Caki2 (cell line): Measurements from ENCODE around the gene RIMS4. TPM values are rescaled to one million over a fixed set of nuclear protein-coding genes. Genes with fewer than 3 reads are reported as not detected.

Experiments used
- DNase-seq: peaks from one replicate; pipeline ENCODE4 v3.0.0-alpha.2; 2015; ENCODE audit warnings: low read depth
- in situ Hi-C: cut with HindIII; loops from 2 replicates; pipeline ENCODE4 v1.10.0; 2016; ENCODE audit warnings: low sequenced_read_pairs, low pct_unique_long_range_greater_than_20kb, mixed read lengths
- total RNA-seq: library from RNA; depleted of rRNA; stranded (reverse); fragments of >200 nt; shearing (Covaris generic); gene quantifications from 2 replicates; pipeline ENCODE4 v1.2.3, GENCODE V29; 2014; ENCODE audit warnings: low replicate concordance

The RIMS4 gene
- total RNA-seq, 1 experiment from 2014 or later, result not detected

- DNase-seq, result peak; percentile 45
- in situ Hi-C loops, result loop anchor here (10.0 kb wide), 1 partner anchor 130 kb away; no protein-coding TSS in a partner anchor
Measured at GRCh38 chr20:44734938-44735337, 75.4 kb downstream of the RIMS4 start.

- in situ Hi-C loops, result loop anchor here (10.0 kb wide), 1 partner anchor 131 kb away; no protein-coding TSS in a partner anchor
- DNase-seq, result peak; percentile 71
Measured at GRCh38 chr20:44733341-44734069, 76.8 kb downstream of the RIMS4 start.

GRCh38 chr20:44732327-44732726, 78.0 kb downstream of the RIMS4 start:
- no peak for DNase-seq
- in situ Hi-C loops, result loop anchor here (10.0 kb wide), 1 partner anchor 132 kb away; no protein-coding TSS in a partner anchor

- DNase-seq, result no peak
- in situ Hi-C loops, result loop anchor here (10.0 kb wide), 1 partner anchor 133 kb away; no protein-coding TSS in a partner anchor
Measured at GRCh38 chr20:44731657-44732056, 78.7 kb downstream of the RIMS4 start.

DNA sequence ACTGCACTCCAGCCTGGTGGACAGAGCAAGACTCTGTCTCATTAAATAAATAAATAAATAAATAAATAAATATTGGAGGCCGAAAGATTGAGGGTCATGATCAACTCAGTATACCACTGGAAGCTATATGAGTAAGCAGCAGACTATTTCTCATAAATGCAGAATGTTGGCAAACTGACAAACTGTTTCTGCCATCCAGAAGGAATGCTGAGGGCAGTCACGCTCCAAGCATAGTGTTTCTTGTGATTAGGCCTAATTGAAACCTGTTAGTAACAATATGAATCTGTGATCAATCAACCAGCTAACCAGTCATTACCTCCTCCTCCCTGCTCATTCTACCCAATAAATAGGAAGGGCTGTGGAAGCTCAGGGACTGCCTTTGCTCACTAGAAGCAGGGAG, 79.9 kb downstream of the RIMS4 start:
- peak; percentile 98 for DNase-seq
- in situ Hi-C loops, result loop anchor here (10.0 kb wide), 1 partner anchor 134 kb away; no protein-coding TSS in a partner anchor

GRCh38 chr20:44728801-44729443, 81.4 kb downstream of the RIMS4 start:
- peak; percentile 99 for DNase-seq
- in situ Hi-C loops, result no loop called here

- in situ Hi-C loops, result no loop called here
- DNase-seq, result no peak
Measured at GRCh38 chr20:44727651-44728050, 82.7 kb downstream of the RIMS4 start.

- DNase-seq, result no peak
- in situ Hi-C loops, result no loop called here
Measured at GRCh38 chr20:44727039-44727438, 83.3 kb downstream of the RIMS4 start.

- DNase-seq, result no peak
- in situ Hi-C loops, result no loop called here
Measured at GRCh38 chr20:44725837-44726236, 84.5 kb downstream of the RIMS4 start.

DNA sequence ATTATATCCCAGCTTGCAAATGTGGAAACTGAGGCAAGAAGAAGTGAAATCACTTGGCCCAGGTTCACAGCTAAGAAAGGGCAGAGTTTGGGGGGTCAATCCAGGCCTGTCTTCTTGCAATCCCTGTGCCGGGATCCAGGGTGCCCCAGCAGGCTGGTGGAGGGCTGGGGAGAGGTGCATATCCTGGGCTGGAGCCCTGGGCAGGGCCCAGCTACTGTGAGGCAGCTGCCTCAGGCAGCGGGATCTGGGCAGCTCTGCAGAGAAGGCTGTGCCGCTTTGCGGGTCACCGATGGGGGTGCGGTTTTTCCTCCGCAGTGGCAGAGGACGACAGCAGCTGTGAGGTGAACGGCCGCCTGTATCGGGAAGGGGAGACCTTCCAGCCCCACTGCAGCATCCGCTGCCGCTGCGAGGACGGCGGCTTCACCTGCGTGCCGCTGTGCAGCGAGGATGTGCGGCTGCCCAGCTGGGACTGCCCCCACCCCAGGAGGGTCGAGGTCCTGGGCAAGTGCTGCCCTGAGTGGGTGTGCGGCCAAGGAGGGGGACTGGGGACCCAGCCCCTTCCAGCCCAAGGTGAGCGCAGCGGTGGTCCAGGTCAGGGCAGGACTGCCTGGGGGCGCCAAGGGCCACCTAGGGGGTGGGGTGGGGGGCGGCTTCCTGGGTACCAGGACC, 85.8 kb downstream of the RIMS4 start:
- in situ Hi-C loops, result no loop called here

DNA sequence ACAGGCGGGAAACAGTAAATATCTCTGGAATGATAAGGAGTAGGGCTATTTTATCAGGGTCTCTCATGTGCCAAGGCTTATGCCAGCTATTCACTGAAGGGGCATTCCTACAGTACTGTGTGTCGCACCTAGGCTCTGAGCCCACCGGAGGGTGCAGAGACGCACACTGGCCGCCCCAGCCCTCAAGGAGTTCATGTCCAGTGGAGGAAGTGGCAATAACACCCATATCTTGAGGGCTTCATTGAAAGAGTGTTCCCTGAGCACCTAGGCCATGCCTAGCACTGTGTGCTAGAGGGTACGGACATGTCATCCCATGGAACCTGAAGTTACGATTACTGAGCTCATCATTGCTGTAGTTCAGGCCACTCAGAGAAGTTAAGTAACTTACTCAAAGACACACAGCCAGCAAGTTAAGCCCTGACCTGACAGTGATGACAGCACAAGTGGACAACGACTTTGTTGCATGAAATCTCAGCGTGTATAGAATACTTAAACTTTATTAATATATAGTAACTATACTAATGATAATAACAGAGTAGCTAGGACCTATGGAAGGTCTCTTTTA, 86.5 kb downstream of the RIMS4 start:
- DNase-seq, result no peak
- in situ Hi-C loops, result no loop called here

More for the DNA sequence above, 85.8 kb downstream of the RIMS4 start:
- no peak for DNase-seq

GRCh38 chr20:44723391-44723790, 87.0 kb downstream of the RIMS4 start:
- no peak for DNase-seq
- in situ Hi-C loops, result no loop called here

DNA sequence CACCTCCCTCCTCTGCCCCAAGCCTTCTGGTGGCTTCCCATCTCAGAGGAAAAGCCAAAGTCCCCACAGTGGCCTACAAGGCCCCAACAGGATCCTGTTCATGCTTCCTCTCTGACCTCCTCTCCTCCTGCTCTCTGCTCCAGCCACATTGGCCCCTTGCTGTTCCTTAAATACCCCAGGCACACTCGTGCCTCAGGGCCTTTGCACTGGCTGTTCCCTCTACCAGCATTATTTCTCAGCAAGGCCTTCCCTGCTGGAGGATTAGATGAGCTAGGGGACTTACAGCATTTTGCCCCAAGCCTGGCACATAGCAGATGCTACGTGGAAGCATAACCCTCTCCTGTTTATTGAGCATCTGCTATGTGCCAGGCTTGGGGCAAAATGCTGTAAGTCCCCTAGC, 87.4 kb downstream of the RIMS4 start:
- in situ Hi-C loops, result no loop called here
- no peak for DNase-seq

GRCh38 chr20:44721785-44722054, 88.6 kb downstream of the RIMS4 start:
- in situ Hi-C loops, result no loop called here
- no peak for DNase-seq

DNA sequence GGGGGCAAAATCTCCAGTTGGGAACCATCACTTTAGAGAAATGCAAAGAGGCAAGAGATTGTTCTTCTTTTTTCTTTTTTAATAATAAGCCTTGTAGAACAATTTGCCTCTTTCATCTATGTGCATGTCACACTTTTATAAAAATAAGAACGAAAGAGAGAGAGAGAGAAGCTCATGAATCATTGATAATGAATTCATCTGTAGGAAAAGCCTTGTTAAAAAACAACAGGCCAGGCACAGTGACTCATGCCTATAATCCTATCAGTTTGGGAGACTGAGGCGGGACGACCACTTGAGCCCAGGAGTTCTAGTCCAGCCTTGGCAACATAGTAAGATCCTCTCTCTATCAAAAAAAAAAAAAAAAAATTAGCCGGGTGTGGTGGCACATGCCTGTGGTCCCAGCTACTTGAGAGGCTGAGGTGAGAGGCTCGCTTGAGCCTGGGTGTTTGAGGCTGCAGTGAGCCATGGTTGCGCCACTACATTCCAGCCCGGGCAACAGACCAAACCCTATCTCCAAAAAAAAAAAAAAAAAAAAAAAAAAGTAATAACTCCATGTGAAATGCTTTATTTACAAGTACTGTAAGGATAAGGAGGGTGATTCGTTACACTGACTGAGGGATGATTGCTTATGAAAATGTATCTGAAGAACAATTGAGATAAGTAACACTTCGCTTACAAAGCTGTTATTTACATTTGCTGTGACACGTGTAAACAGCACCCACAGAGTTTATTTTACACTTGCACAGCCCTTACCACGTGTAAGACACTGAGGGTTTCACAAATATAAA, 89.2 kb downstream of the RIMS4 start:
- in situ Hi-C loops, result no loop called here
- DNase-seq, result peak; percentile 97

GRCh38 chr20:44720621-44720996, 89.7 kb downstream of the RIMS4 start:
- DNase-seq, result peak; percentile 99
- in situ Hi-C loops, result no loop called here

DNA sequence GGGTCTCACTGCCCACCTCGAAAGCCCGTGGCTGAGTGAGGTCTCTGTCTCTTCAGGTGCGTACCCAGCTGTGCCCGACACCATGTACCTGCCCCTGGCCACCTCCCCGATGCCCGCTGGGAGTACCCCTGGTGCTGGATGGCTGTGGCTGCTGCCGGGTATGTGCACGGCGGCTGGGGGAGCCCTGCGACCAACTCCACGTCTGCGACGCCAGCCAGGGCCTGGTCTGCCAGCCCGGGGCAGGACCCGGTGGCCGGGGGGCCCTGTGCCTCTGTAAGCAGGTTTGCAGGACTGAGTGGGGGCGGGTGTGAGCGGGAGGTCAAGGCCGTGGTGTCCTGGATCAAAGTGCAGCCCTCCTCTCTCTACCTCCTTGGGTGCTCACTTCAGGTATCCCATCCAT, 90.5 kb downstream of the RIMS4 start:
- DNase-seq, result no peak
- in situ Hi-C loops, result no loop called here

GRCh38 chr20:44717986-44718385, 92.4 kb downstream of the RIMS4 start:
- no peak for DNase-seq
- in situ Hi-C loops, result no loop called here
